ENCODE data around the gene MBNL1. TPM values are rescaled to one million over a fixed set of nuclear protein-coding genes. Genes with fewer than 3 reads are reported as not detected.
A peak's percentile ranks its signal among the peaks of the same experiment; 100 is the strongest.

MBNL1 gene
- total RNA-seq, 2 donors from 2014 or later, result 149 to 191 TPM

- Histone ChIP-seq H3K9ac (ENCODE audit: low read depth in 2 of 2, low read length in 2 of 2) (peak overlapping the region; percentile 99), H3K27ac (peak overlapping the region; percentile 100), H3K4me3 (peak overlapping the region; percentile 70), H3K27me3 (no peaks in the 10 kb centered on the region), H3K36me3 (no peaks in the 10 kb centered on the region), H3K4me1 (peaks cover 7% of the 10 kb centered on the region), H3K9me3 (no peaks in the 10 kb centered on the region)
- DNase-seq, result peak; percentile 47
- TF ChIP-seq, protein P1, sequence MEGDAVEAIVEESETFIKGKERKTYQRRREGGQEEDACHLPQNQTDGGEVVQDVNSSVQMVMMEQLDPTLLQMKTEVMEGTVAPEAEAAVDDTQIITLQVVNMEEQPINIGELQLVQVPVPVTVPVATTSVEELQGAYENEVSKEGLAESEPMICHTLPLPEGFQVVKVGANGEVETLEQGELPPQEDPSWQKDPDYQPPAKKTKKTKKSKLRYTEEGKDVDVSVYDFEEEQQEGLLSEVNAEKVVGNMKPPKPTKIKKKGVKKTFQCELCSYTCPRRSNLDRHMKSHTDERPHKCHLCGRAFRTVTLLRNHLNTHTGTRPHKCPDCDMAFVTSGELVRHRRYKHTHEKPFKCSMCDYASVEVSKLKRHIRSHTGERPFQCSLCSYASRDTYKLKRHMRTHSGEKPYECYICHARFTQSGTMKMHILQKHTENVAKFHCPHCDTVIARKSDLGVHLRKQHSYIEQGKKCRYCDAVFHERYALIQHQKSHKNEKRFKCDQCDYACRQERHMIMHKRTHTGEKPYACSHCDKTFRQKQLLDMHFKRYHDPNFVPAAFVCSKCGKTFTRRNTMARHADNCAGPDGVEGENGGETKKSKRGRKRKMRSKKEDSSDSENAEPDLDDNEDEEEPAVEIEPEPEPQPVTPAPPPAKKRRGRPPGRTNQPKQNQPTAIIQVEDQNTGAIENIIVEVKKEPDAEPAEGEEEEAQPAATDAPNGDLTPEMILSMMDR (IDR thresholded peaks at IDR 0.05), result no peak
- intact Hi-C loops (cut with DNase I), result loop anchor here (5.0 to 10.0 kb wide), 2 partner anchors 37 to 175 kb away; no protein-coding TSS in a partner anchor
Observed at GRCh38 chr3:152269831-152270734, 1.4 kb downstream of the MBNL1 start.

DNA sequence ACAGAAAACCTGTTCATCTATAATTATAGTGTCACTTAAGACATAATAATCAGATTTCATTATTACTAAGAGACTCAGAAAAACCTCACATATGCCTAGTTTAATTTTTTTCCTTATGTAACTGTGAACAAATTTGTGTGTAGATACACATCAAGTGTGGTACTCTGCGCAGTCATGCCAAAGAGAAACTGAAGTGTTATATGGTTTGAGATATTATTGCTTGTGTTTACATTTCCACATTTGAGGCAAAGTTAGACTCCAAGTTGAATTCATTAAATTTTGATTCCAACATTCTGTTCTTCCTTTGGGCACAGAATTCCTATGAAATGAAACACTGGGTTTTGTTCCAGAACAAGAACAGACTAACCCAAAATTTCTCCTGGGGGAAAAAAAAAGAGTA is 2.2 kb downstream of the MBNL1 start:
- intact Hi-C loops (cut with DNase I), result loop anchor here (5.0 to 10.0 kb wide), 2 partner anchors 36 to 174 kb away; no protein-coding TSS in a partner anchor
- Histone ChIP-seq H3K4me3 (peak overlapping the region; percentile 70), H3K4me1 (peaks cover 7% of the 10 kb centered on the region), H3K27ac (peak overlapping the region; percentile 100), H3K9ac (ENCODE audit: low read depth in 2 of 2, low read length in 2 of 2) (peak overlapping the region in 1 of 2 donors; percentile 99), H3K27me3 (no peaks in the 10 kb centered on the region), H3K9me3 (no peaks in the 10 kb centered on the region), H3K36me3 (no peaks in the 10 kb centered on the region)
- DNase-seq, result no peak
- TF ChIP-seq, protein P1 (IDR thresholded peaks at IDR 0.05), result no peak

DNA sequence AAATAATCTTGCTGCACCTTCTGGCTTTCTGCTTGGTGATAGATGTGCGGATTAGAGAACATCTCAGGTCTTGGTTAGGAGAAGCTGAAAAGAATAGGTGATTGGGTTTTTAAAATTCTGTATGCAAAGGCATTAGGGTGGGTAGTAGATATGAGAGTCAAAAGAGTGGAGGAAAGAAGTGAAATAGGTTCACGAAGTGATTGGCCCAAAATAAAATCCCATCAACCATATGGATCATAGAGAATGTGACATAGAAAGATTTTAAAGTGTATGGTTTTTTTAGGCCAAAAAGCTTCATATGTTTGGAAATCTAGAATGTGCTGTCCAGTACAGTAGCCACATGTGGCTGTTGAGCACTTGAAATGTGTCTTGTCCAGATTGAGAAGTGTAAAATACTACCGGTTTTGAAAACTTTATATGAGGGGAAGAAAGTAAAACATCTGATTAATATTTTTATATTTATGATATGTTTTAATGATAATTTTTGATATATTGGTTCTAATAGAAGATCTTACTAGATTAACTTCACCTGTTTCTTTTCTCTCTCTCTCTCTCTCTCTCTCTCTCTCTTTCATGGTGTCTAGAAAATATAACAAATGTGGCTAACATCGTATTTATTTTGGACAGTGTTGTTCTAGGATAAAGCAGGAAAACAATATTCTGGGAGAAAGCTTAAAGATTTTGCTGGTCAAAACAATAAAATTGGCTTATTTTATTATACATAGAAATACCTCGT is 2.9 kb downstream of the MBNL1 start:
- H3K4me3 ChIP-seq, result peak overlapping the region; percentile 70
- H3K27me3 ChIP-seq, result no peaks in the 10 kb centered on the region
- peaks cover 7% of the 10 kb centered on the region for H3K4me1 ChIP-seq
- H3K9me3 ChIP-seq, result no peaks in the 10 kb centered on the region
- no peaks in the 10 kb centered on the region for H3K36me3 ChIP-seq
- TF ChIP-seq, protein P1 (IDR thresholded peaks at IDR 0.05), result no peak
- H3K9ac ChIP-seq (ENCODE audit: low read depth in 2 of 2, low read length in 2 of 2), result peak overlapping the region in 1 of 2 donors; percentile 36
- DNase-seq, result no peak
- peak overlapping the region; percentile 100 for H3K27ac ChIP-seq
- intact Hi-C loops (cut with DNase I), result loop anchor here (5.0 to 10.0 kb wide), 2 partner anchors 36 to 173 kb away; no protein-coding TSS in a partner anchor

DNA sequence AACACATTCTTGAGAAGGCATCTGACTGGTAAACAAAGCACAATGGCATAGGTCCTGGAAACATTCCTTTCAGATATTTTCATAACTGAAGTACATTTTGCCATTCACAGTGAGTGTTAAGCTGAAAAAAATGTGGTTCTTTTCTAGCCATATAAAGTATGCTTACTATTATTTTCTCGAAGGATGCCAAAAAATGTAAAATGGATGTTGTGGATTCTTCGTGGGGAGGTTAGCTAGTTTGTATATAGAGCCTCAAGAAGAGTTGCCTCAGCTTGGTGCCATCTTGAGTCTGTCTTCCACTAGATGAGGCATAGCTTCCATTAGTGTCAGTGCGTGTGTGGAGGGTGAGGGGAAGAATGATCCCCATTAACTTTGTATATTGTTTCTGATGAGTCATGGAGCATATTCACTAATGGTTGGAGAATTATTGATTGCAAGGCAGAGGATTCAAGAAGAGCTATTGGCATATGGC is 4.1 kb downstream of the MBNL1 start:
- TF ChIP-seq, protein P1 (IDR thresholded peaks at IDR 0.05), result no peak
- DNase-seq, result no peak
- Histone ChIP-seq H3K27me3 (no peaks in the 10 kb centered on the region), H3K9me3 (no peaks in the 10 kb centered on the region), H3K4me1 (no peaks in the 10 kb centered on the region), H3K9ac (ENCODE audit: low read depth in 2 of 2, low read length in 2 of 2) (no peak overlapping the region), H3K36me3 (no peaks in the 10 kb centered on the region), H3K27ac (no peak overlapping the region), H3K4me3 (no peak overlapping the region)
- intact Hi-C loops (cut with DNase I), result loop anchor here (5.0 to 10.0 kb wide), 2 partner anchors 34 to 172 kb away; no protein-coding TSS in a partner anchor

- Histone ChIP-seq H3K9ac (ENCODE audit: low read depth in 2 of 2, low read length in 2 of 2) (no peak overlapping the region), H3K36me3 (no peaks in the 10 kb centered on the region), H3K9me3 (no peaks in the 10 kb centered on the region), H3K4me1 (no peaks in the 10 kb centered on the region), H3K27ac (no peak overlapping the region), H3K27me3 (no peaks in the 10 kb centered on the region), H3K4me3 (no peak overlapping the region)
- intact Hi-C loops (cut with DNase I), result loop anchor here (10.0 kb wide), 1 partner anchor 168 kb away; no protein-coding TSS in a partner anchor
- TF ChIP-seq, protein P1 (IDR thresholded peaks at IDR 0.05), result no peak
- no peak for DNase-seq
Observed at GRCh38 chr3:152276681-152277080, 8.0 kb downstream of the MBNL1 start.
